ENCODE results near the gene UGT1A3. TPM values are rescaled to one million over a fixed set of nuclear protein-coding genes. Genes with fewer than 3 reads are reported as not detected.

The UGT1A3 gene
- total RNA-seq, 4 donors from 2014 or later: 0.67 to 1.0 TPM; not detected in 2

DNA sequence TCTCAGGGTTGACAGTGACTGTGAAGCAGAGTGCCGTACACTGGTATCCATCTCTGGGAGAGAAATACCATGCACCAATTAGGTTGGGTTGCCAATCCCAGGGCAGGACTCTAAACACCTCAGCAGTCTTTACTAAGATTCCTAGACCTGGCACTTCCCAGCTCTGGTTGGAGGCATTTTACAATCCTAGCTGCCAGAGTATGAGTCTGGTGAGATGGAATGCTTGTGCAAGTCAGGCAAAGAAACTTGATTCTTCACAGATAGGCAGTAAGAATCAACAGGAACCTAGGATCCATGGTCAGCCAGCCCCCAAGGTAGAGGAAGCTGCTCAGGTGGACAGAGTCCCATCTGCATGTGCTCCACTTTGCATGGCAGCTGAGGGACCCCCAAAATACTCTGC is 22.1 kb upstream of the UGT1A3 start:
- intact Hi-C loops (cut with DNase I): no loop called here
- Histone ChIP-seq H3K27ac (peak overlapping the region; percentile 55 to 84 (median 77)), H3K4me1 (peaks cover 14 to 21% of the 10 kb centered on the region in 2 donors), H3K27me3 (no peaks in the 10 kb centered on the region), H3K4me3 (replicated peaks in 1 of 3) (no peak overlapping the region), H3K9me3 (no peaks in the 10 kb centered on the region), H3K36me3 (no peaks in the 10 kb centered on the region)
- TF ChIP-seq POLR2A (IDR thresholded peaks at IDR 0.05): no peak
- TF ChIP-seq, protein P1, sequence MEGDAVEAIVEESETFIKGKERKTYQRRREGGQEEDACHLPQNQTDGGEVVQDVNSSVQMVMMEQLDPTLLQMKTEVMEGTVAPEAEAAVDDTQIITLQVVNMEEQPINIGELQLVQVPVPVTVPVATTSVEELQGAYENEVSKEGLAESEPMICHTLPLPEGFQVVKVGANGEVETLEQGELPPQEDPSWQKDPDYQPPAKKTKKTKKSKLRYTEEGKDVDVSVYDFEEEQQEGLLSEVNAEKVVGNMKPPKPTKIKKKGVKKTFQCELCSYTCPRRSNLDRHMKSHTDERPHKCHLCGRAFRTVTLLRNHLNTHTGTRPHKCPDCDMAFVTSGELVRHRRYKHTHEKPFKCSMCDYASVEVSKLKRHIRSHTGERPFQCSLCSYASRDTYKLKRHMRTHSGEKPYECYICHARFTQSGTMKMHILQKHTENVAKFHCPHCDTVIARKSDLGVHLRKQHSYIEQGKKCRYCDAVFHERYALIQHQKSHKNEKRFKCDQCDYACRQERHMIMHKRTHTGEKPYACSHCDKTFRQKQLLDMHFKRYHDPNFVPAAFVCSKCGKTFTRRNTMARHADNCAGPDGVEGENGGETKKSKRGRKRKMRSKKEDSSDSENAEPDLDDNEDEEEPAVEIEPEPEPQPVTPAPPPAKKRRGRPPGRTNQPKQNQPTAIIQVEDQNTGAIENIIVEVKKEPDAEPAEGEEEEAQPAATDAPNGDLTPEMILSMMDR (IDR thresholded peaks at IDR 0.05): no peak
- 54 to 85% methylated on average over 1 of the region's 1 CpG for WGBS, 2 donors
- no peak for DNase-seq

DNA sequence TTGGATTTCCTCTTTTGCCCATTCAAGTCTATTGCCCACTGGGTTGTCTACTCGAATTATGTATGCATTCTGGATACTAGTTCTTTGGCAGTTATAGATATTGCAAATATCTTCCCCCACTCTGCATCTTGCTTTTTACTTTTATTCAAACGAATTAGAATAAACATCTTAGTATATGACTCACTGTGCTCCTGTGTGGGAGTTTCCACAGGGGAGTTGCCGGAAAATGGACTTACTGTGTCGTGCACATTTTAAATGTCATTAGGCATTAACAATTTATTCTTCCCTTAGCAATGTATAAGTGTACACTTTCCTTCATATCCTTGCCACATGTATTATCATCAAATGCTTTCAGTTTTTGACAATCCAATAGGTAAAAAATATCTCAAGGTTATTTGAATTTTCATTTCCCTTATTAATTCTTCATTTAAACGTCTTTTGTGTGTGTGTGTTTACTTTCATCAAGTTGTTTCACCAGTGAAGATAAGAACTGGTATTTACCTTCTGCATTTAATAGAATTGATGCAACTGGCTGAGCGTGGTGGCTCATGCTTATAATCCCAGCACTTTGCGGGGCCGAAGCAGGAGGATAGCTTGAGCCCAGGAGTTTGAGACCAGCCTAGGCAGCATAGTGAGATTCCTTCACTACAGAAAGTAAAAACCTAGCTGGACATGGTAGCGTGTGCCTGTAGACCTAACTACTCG is 20.8 kb upstream of the UGT1A3 start:
- H3K36me3 ChIP-seq: no peaks in the 10 kb centered on the region
- H3K4me1 ChIP-seq: peaks cover 14 to 21% of the 10 kb centered on the region in 2 donors
- no peak for DNase-seq
- intact Hi-C loops (cut with DNase I): no loop called here
- TF ChIP-seq POLR2A (IDR thresholded peaks at IDR 0.05): no peak
- TF ChIP-seq, protein P1 (IDR thresholded peaks at IDR 0.05): no peak
- no peak overlapping the region for H3K27ac ChIP-seq
- no peaks in the 10 kb centered on the region for H3K27me3 ChIP-seq
- no peak overlapping the region for H3K4me3 ChIP-seq (replicated peaks in 1 of 3)
- WGBS, 2 donors: 79 to 87% methylated on average over 10 of the region's 10 CpGs
- no peaks in the 10 kb centered on the region for H3K9me3 ChIP-seq

DNA sequence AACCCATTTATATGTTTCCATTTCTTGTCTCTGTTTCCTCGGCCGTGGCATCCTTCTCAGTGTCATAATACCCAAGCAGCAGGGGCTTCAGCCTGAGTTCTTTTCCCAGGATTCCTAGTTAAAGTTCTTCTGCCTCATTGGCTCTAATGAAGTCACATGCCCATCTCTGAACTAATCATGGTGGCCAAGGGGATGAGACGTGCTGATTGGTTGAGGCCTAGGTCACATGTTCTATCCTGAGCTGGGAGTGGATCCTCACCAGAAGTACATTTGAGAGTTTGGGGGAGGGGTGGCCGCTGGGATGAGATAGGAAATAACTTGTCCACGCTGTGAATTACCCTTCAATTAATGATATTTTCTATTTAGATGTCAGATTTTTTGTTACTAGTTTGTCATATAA is 19.9 kb upstream of the UGT1A3 start:
- Histone ChIP-seq H3K27me3 (no peaks in the 10 kb centered on the region), H3K27ac (no peak overlapping the region), H3K9me3 (no peaks in the 10 kb centered on the region), H3K4me3 (replicated peaks in 1 of 3) (no peak overlapping the region), H3K36me3 (no peaks in the 10 kb centered on the region), H3K4me1 (peaks cover 14 to 21% of the 10 kb centered on the region in 2 donors)
- intact Hi-C loops (cut with DNase I): no loop called here
- DNase-seq: no peak
- TF ChIP-seq, protein P1 (IDR thresholded peaks at IDR 0.05): no peak
- TF ChIP-seq POLR2A (IDR thresholded peaks at IDR 0.05): no peak
- 80 to 88% methylated on average over 5 of the region's 5 CpGs for WGBS, 2 donors

DNA sequence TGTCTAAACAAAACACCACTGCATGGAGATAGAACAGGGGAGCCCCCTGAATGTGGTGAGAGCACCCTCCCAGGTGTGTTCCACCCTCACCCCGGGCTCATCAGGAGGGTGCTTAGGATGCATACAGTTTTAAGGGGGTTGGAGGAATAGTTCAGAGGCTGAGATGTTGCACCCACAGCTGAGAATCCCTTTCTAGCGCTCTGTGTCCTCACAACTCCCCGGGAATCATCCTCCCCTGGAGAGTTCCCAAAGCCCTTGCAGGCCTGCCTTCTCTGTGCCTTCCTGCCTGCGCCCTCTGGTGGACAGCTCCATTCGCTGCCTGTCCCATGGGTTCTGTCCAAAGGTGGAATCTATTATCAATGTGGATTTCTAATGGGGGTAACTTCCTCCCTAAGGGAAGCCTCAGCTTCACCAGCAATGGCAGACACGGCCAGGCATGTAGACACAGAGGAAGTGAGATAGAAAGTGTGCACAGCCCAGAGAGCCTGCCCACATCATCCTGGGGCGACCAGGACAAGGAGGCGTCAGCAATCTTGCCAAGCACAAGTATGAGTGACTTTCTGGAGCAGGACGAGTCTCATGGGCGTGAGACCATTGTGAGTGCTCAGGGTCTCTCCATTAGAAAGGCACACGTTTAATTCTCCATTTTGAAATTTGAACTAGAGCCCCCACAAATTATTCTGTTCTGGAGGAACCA is 17.4 kb upstream of the UGT1A3 start:
- no peaks in the 10 kb centered on the region for H3K27me3 ChIP-seq
- 36 to 40% methylated on average over 10 to 11 of the region's 11 CpGs for WGBS, 2 donors
- no peaks in the 10 kb centered on the region for H3K9me3 ChIP-seq
- no peaks in the 10 kb centered on the region for H3K36me3 ChIP-seq
- no peak for TF ChIP-seq POLR2A (IDR thresholded peaks at IDR 0.05)
- TF ChIP-seq, protein P1 (IDR thresholded peaks at IDR 0.05): peak; percentile 74 to 90 (median 84)
- DNase-seq: peak; percentile 87 to 94
- H3K4me1 ChIP-seq: peaks cover 5 to 8% of the 10 kb centered on the region in 2 donors
- H3K27ac ChIP-seq: no peak overlapping the region
- intact Hi-C loops (cut with DNase I): no loop called here
- H3K4me3 ChIP-seq (replicated peaks in 1 of 3): no peak overlapping the region

Measured in thyroid gland (tissue), 4 donors.